Measurements from ENCODE around the gene DLGAP1. TPM values are rescaled to one million over a fixed set of nuclear protein-coding genes. Genes with fewer than 3 reads are reported as not detected.
A peak's percentile ranks its signal among the peaks of the same experiment; 100 is the strongest.

The DLGAP1 gene
- total and polyA plus RNA-seq, 2 experiments from 2014 or later = 3.1 to 6.5 TPM

DNA sequence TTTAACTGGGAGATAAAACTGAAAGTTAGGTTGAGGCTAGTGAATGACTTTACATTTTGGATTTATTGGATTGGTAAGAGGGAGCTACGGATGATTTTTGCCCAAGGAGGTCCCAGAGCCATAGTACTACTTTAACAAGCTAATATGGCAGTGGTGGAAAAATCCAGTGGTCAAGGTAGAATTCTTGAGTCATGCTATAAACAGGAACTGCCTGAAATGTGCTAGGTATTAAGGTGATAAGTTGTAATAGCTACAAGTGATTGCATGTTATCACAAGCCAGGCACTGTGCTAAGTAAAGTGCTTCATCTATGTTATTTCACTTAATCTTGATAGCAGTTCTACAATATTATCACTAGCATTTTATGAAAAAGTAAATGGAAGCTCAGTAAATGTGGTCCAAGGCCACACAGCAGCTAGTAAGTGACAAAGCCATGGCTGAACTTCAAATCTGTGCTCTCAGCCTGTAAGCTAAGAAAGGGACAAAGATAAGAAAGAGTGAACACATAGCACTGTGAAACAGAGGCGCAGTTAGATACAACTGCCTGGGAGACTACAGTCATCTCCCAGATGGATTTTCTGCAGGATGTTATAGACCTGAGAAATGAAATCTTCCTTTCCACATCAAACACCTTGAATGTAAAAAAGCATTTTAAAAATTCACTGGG lies 535.6 kb downstream of the DLGAP1 start:
- TF ChIP-seq CTCF (IDR thresholded peaks at IDR 0.05; ENCODE audit: poor library complexity) (no peak), EZH2phosphoT487 (IDR thresholded peaks at IDR 0.05; ENCODE audit: low read depth, severe bottlenecking, unreplicated experiment) (no peak), EZH2 (IDR thresholded peaks at IDR 0.05; ENCODE audit: borderline replicate concordance) (no peak)
- H3K36me3 ChIP-seq (replicated peaks; ENCODE audit: insufficient read depth, low read depth) = no peaks in the 10 kb centered on the region
- no peak for DNase-seq (ENCODE audit: low spot score)
- H3K9me3 ChIP-seq (ENCODE audit: low read depth) = no peaks in the 10 kb centered on the region
- H3K9me2 ChIP-seq (replicated peaks; ENCODE audit: insufficient read depth) = no peaks in the 10 kb centered on the region
- no peaks in the 10 kb centered on the region for H4K20me1 ChIP-seq (ENCODE audit: insufficient read depth, poor library complexity, severe bottlenecking)
- no peaks in the 10 kb centered on the region for H3K79me2 ChIP-seq
- no peak overlapping the region for H3K4me2 ChIP-seq
- H2AFZ ChIP-seq = peak overlapping the region; percentile 4
- H3K27ac ChIP-seq = peak overlapping the region; percentile 54
- no peak overlapping the region for H3K4me3 ChIP-seq
- 85% methylated on average over 2 of the region's 2 CpGs for WGBS (ENCODE audit: low lambda C conversion rate, missing lambda C conversion rate)
- no peaks in the 10 kb centered on the region for H3K27me3 ChIP-seq
- H3K4me1 ChIP-seq (ENCODE audit: insufficient read depth) = no peaks in the 10 kb centered on the region

GRCh38 chr18:3916082-3916481 lies 539.0 kb downstream of the DLGAP1 start:
- no peak for TF ChIP-seq EZH2 (IDR thresholded peaks at IDR 0.05; ENCODE audit: borderline replicate concordance)
- TF ChIP-seq EZH2phosphoT487 (IDR thresholded peaks at IDR 0.05; ENCODE audit: low read depth, severe bottlenecking, unreplicated experiment) = no peak
- no peak for TF ChIP-seq CTCF (IDR thresholded peaks at IDR 0.05; ENCODE audit: poor library complexity)
- Histone ChIP-seq H3K9me3 (ENCODE audit: low read depth) (no peaks in the 10 kb centered on the region), H3K27ac (no peak overlapping the region), H3K4me2 (no peak overlapping the region), H3K4me1 (ENCODE audit: insufficient read depth) (no peaks in the 10 kb centered on the region), H3K27me3 (no peaks in the 10 kb centered on the region), H4K20me1 (ENCODE audit: insufficient read depth, poor library complexity, severe bottlenecking) (no peaks in the 10 kb centered on the region), H2AFZ (no peak overlapping the region), H3K4me3 (no peak overlapping the region), H3K36me3 (replicated peaks; ENCODE audit: insufficient read depth, low read depth) (no peaks in the 10 kb centered on the region), H3K79me2 (no peaks in the 10 kb centered on the region), H3K9me2 (replicated peaks; ENCODE audit: insufficient read depth) (no peaks in the 10 kb centered on the region)
- WGBS (ENCODE audit: low lambda C conversion rate, missing lambda C conversion rate) = 86% methylated on average over 7 of the region's 7 CpGs
- no peak for DNase-seq (ENCODE audit: low spot score)

- no peaks in the 10 kb centered on the region for H3K27me3 ChIP-seq
- TF ChIP-seq EZH2 (IDR thresholded peaks at IDR 0.05; ENCODE audit: borderline replicate concordance) = no peak
- no peak for TF ChIP-seq CTCF (IDR thresholded peaks at IDR 0.05; ENCODE audit: poor library complexity)
- no peak for TF ChIP-seq EZH2phosphoT487 (IDR thresholded peaks at IDR 0.05; ENCODE audit: low read depth, severe bottlenecking, unreplicated experiment)
- H3K27ac ChIP-seq = no peak overlapping the region
- 98% methylated on average over 2 of the region's 2 CpGs for WGBS (ENCODE audit: low lambda C conversion rate, missing lambda C conversion rate)
- H2AFZ ChIP-seq = no peak overlapping the region
- H3K9me3 ChIP-seq (ENCODE audit: low read depth) = no peaks in the 10 kb centered on the region
- H3K36me3 ChIP-seq (replicated peaks; ENCODE audit: insufficient read depth, low read depth) = no peaks in the 10 kb centered on the region
- no peaks in the 10 kb centered on the region for H3K4me1 ChIP-seq (ENCODE audit: insufficient read depth)
- no peak overlapping the region for H3K4me2 ChIP-seq
- DNase-seq (ENCODE audit: low spot score) = no peak
- H3K79me2 ChIP-seq = no peaks in the 10 kb centered on the region
- no peaks in the 10 kb centered on the region for H4K20me1 ChIP-seq (ENCODE audit: insufficient read depth, poor library complexity, severe bottlenecking)
- no peaks in the 10 kb centered on the region for H3K9me2 ChIP-seq (replicated peaks; ENCODE audit: insufficient read depth)
- no peak overlapping the region for H3K4me3 ChIP-seq
Observed at GRCh38 chr18:3914833-3915610, 540.1 kb downstream of the DLGAP1 start.
